Measurements from ENCODE around the gene RASD1. TPM values are rescaled to one million over a fixed set of nuclear protein-coding genes. Genes with fewer than 3 reads are reported as not detected.

The RASD1 gene
- total RNA-seq, 2 donors from 2014 or later: 20.9 to 24.6 TPM

- no peak for DNase-seq
- intact Hi-C loops (cut with DNase I, micrococcal nuclease): loop anchor here in 1 of 2 donors (10.0 kb wide), 1 partner anchor 60 kb away; no protein-coding TSS in a partner anchor
- no peak for ATAC-seq
Measured at GRCh38 chr17:17504341-17505140, 8.3 kb upstream of the RASD1 start.

GRCh38 chr17:17503566-17504130, 7.5 kb upstream of the RASD1 start:
- DNase-seq: no peak

GRCh38 chr17:17502741-17503565, 6.8 kb upstream of the RASD1 start:
- no peak for ATAC-seq
- intact Hi-C loops (cut with DNase I, micrococcal nuclease): loop anchor here in 1 of 2 donors (10.0 kb wide), 1 partner anchor 62 kb away; no protein-coding TSS in a partner anchor

More at GRCh38 chr17:17503566-17504130, 7.5 kb upstream of the RASD1 start:
- intact Hi-C loops (cut with DNase I, micrococcal nuclease): loop anchor here in 1 of 2 donors (10.0 kb wide), 1 partner anchor 61 kb away; no protein-coding TSS in a partner anchor
- ATAC-seq: no peak

GRCh38 chr17:17500999-17501605, 4.9 kb upstream of the RASD1 start:
- no peak for DNase-seq
- intact Hi-C loops (cut with DNase I, micrococcal nuclease): loop anchor here in 1 of 2 donors (10.0 kb wide), 1 partner anchor 64 kb away; no protein-coding TSS in a partner anchor
- no peak for ATAC-seq

More at GRCh38 chr17:17502741-17503565, 6.8 kb upstream of the RASD1 start:
- no peak for DNase-seq

DNA sequence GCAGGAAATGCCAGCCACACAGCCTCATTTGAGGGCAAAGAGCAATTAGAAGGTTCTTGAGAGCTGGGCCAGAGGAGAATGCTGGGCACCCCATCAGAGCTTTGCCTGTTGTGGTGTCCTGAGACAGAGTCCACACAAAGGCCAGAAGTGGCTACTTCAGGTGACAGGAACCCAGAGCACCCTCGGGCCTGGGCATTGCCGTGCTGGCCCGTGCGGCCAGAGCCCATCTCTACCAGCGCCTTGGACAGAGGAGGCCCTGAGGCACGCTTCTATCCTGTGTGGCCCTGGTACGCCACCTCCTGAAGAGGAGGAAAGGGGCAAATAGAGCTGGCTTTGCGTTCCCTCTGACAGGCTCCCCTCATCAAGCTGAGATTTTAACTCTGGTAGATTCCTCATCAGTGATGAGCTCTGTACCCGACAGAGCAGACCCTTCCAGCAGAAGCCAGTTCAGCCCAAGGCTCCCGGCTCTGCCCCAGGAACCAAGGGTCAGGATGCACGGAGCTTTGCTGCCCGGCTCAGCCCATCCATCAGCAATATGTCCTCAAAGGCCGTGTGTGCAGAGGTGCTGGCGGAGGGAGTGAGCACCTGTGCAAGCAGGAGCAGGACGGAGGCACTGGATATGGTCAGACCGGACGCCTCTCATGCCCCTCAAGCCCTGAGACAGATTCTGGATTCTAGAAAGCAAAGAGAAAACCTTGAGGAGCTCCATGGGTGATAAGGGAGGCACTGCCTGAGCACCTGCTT, 3.4 kb upstream of the RASD1 start:
- DNase-seq (peak in 1 of 2 donors; percentile 5), ATAC-seq (no peak)
- intact Hi-C loops (cut with DNase I, micrococcal nuclease): loop anchor here in 1 of 2 donors (5.0 to 10.0 kb wide), 3 partner anchors 65 to 145 kb away; no protein-coding TSS in a partner anchor

DNA sequence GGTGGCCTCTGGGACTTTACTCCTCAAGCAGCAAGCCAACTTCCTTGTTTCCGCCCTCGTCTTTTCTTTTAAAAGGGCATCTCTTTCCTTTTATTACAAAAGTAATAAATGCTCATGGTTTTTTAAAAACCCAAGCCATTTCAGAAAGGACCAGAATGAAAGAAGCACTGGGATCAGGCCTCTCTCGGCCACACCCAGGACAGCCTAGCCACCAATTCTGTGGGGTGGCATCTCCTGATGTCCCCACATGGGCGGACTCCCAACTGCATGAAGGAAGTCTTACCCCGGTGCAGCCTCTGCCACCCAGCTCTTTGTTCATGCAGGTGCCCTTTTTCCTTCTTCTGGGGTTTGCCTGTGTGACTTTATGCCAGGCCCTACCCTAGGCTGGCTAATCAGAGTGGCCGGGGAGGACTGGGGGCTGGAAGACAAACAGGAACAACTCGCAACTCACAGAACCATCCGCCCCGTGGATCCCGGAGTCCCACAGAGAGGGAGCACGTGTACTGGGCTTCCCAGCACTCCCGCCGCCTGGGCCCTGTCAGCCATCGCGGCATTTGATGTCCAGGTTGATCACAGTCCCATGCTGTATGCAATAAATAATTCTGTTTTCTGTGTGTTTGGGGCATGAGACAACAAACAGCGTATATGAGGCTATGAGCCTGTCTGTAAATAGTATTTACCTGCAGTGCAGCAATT, 2.6 kb upstream of the RASD1 start:
- peak in 1 of 2 donors; percentile 26 for DNase-seq
- intact Hi-C loops (cut with DNase I, micrococcal nuclease): loop anchor here in 1 of 2 donors (5.0 to 10.0 kb wide), 2 partner anchors 144 kb away; no protein-coding TSS in a partner anchor
- ATAC-seq: no peak

DNA sequence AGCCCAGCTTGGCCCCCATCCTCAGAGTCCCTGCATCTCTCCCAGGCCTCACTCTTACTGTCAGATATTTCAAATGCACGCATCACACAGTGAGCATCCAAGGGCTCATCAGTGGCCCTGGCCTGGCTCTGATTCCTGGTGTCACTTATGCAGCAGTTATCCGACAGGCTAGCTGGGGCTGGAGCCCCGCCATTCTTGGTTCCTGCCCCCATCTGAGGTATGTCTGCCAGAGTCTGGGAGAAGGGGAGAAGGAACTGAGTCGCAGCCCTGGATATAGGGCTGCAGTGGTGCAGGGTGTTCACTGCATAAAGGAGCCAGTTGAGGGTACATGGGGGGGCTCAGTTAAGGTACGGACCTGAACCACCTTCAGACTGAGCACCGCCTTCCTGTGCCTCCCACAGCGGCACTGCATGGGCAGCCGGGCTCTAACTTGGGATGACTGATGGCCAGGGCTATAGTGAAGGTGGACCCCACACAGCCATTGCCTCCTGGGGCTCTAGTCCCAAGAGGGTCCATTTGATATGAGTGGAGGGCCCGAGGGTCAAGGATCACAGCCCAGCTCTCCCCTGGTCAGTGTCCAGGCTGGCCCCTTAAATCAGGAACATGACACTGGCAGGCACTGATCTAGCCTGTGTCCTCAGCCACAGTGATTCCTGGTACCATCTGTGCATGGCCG, 1.8 kb upstream of the RASD1 start:
- DNase-seq: peak in 1 of 2 donors; percentile 23

GRCh38 chr17:17497065-17497844, 1.1 kb upstream of the RASD1 start:
- ATAC-seq (no peak), DNase-seq (no peak)
- intact Hi-C loops (cut with DNase I, micrococcal nuclease): loop anchor here in 1 of 2 donors (5.0 to 10.0 kb wide), 2 partner anchors 142 to 145 kb away; no protein-coding TSS in a partner anchor

More for the DNA sequence above, 1.8 kb upstream of the RASD1 start:
- ATAC-seq: no peak
- intact Hi-C loops (cut with DNase I, micrococcal nuclease): loop anchor here in 1 of 2 donors (5.0 to 10.0 kb wide), 2 partner anchors 143 to 144 kb away; no protein-coding TSS in a partner anchor

DNA sequence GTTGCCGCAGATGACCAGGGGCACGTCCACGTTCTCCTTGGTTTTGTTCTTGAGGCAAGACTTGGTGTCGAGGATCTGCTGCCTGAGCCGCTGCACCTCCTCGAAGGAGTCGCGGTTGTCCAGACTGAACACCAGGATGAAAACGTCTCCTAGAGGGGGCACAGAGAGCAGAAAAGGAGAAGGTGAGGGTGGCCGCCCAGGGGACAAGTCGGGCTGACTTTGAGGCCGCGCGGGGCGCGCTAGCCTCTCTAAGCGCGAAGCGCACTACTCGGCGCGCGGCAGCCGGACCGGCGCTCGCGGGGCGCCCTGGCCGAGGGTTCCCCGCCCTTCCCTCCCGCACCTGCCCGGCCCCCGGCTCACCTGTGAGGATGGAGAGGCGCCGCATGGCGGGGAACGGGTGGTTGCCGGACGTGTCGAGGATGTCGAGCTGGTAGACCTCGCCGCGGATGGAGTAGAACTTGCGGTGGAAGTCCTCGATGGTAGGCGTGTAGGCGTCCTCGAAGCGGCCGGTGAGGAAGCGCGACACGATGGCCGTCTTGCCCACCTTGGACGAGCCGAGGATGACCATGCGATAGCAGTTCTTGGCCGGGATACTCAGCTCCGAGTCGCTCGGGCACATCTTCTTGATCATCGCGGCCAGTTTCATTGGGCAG, 533 bp downstream of the RASD1 start:
- intact Hi-C loops (cut with DNase I, micrococcal nuclease): loop anchor here in 1 of 2 donors (5.0 to 10.0 kb wide), 2 partner anchors 141 to 147 kb away; no protein-coding TSS in a partner anchor
- DNase-seq: peak; percentile 24 to 55
- ATAC-seq: peak; percentile 3

GRCh38 chr17:17494870-17495535, 1.2 kb downstream of the RASD1 start:
- DNase-seq: peak; percentile 33 to 62
- peak; percentile 25 for ATAC-seq
- intact Hi-C loops (cut with DNase I, micrococcal nuclease): loop anchor here in 1 of 2 donors (5.0 to 10.0 kb wide), 2 partner anchors 140 to 147 kb away; no protein-coding TSS in a partner anchor

DNA sequence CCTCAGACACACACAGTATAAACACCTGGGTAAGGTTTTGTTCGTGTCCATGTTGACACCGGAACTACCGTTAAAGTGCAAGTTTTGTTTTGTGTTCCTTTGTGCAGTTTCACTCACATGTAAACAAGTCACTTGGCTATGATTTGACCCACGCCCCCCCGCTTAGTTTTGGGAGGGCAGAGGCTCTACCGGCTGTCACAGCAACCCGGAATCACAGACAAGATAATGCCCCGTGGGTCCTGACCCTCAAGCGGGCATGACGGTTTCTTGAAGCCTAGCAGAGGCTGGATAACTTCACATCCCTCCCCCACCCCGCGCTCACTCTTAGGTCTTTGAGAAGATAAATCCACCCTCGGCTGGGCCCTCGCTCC, 1.7 kb downstream of the RASD1 start:
- peak; percentile 2 for ATAC-seq
- intact Hi-C loops (cut with DNase I, micrococcal nuclease): loop anchor here in 1 of 2 donors (10.0 kb wide), 1 partner anchor 140 kb away; no protein-coding TSS in a partner anchor
- peak; percentile 33 to 41 for DNase-seq

DNA sequence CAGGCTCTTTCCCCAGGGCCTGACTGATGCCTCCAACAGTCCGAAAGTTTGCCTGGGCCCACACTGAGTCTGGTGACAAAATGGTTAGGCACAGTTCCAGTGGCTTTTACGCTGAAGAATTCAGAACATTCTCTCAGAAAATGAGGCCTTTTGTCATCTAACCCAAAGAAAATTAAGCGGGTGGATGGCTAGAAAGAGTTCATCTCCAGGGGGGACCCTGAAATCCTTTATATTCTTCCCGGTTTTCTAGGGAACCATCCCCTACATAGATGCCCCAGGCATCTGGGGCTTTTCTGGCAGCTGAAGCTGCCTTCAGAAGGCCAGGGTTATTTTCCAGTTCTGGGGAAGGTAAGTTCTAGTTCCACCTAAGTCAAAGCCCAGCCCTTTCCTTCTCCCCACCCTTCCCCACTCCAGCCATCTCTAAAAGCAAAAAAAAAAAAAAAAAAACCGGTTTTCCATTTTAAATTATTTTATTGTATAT, 2.2 kb downstream of the RASD1 start:
- ATAC-seq (peak; percentile 2), DNase-seq (peak in 1 of 2 donors; percentile 19)
- intact Hi-C loops (cut with DNase I, micrococcal nuclease): loop anchor here in 1 of 2 donors (10.0 kb wide), 1 partner anchor 139 kb away; no protein-coding TSS in a partner anchor

DNA sequence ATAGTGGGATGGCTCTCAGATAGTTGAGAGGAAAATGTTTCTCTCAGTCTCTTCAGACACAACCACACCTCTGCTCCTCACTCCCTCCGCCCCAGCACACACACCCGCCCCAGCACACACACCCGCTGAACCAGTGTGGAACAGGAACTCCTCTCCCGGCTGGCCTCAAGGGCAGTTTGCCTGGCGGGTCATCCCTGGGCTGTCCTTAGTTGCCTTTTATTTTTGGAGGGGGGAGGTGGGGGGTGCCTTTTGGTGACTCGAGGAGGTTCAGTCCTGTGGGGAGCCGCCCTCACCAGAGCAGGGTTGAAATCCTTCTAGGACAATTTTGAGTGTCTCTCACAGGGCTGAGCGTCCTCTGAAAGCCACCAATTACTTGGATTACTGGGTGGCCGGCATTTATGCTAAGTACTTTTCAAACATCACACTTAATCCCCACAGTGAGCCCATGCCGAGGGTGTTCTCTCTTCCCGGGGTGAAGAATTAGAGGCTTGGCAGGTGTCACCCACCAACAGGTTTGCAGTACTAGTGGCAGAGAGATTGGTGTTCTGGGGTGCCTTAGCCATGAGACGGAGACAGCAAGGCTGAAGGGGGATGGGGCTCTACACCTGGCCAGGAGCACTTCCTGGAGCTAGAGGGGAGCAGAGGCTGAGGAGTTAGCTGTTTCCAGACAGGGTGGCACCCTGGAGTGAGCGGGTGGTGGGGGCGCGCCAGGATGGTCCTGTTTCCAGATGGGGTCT, 2.8 kb downstream of the RASD1 start:
- intact Hi-C loops (cut with DNase I, micrococcal nuclease): loop anchor here in 1 of 2 donors (10.0 kb wide), 1 partner anchor 139 kb away; no protein-coding TSS in a partner anchor
- DNase-seq: peak; percentile 56 to 71
- peak; percentile 42 for ATAC-seq
